CD4-positive, alpha-beta T cell treated with Interleukin-6 for 4 hours (primary cell): Measurements from ENCODE around the gene MAGIX.
A peak's percentile ranks its signal among the peaks of the same experiment; 100 is the strongest.
"Not testable (repeated sequence)": the region's sequence is repeated elsewhere in the genome, so short reads cannot be mapped to it uniquely, and the experiment has no call there.

Experiments
- DNase-seq: peaks from one replicate; pipeline ENCODE4 v3.0.0-alpha.2; 2020; ENCODE audit warnings: mixed read lengths

The MAGIX gene

GRCh38 chrX:49162620-49163019 is at the start of gene MAGIX:
TSS of gene MAGIX (plus strand) at chrX:49162758. CDS start at chrX:49162890, 132 bp downstream.
- no peak for DNase-seq

GRCh38 chrX:49116076-49116475 is 46.5 kb upstream of the MAGIX start:
- DNase-seq, result no peak

- DNase-seq, result no peak
Observed at GRCh38 chrX:49116716-49117115, 45.8 kb upstream of the MAGIX start.

- DNase-seq, result no peak
Observed at GRCh38 chrX:49117581-49117980, 45.0 kb upstream of the MAGIX start.

GRCh38 chrX:49120091-49120490 is 42.5 kb upstream of the MAGIX start:
- no peak for DNase-seq

- no peak for DNase-seq
Observed at GRCh38 chrX:49122499-49122898, 40.1 kb upstream of the MAGIX start.

GRCh38 chrX:49127742-49128258 is 34.8 kb upstream of the MAGIX start:
- DNase-seq, result not testable (repeated sequence)

GRCh38 chrX:49129427-49129826 is 33.1 kb upstream of the MAGIX start:
- no peak for DNase-seq

GRCh38 chrX:49132275-49132674 is 30.3 kb upstream of the MAGIX start:
- not testable (repeated sequence) for DNase-seq

GRCh38 chrX:49133759-49134158 is 28.8 kb upstream of the MAGIX start:
- no peak for DNase-seq

GRCh38 chrX:49137492-49137891 is 25.1 kb upstream of the MAGIX start:
- no peak for DNase-seq

GRCh38 chrX:49139713-49140112 is 22.8 kb upstream of the MAGIX start:
- DNase-seq, result no peak

- peak; percentile 12 for DNase-seq
Observed at GRCh38 chrX:49142264-49142663, 20.3 kb upstream of the MAGIX start.

- not testable (repeated sequence) for DNase-seq
Observed at GRCh38 chrX:49143154-49143553, 19.4 kb upstream of the MAGIX start.

GRCh38 chrX:49147282-49147681 is 15.3 kb upstream of the MAGIX start:
- no peak for DNase-seq

- no peak for DNase-seq
Observed at GRCh38 chrX:49147936-49148335, 14.6 kb upstream of the MAGIX start.

- not testable (repeated sequence) for DNase-seq
Observed at GRCh38 chrX:49148390-49149100, 14.0 kb upstream of the MAGIX start.

GRCh38 chrX:49149291-49149690 is 13.3 kb upstream of the MAGIX start:
- not testable (repeated sequence) for DNase-seq

- no peak for DNase-seq
Observed at GRCh38 chrX:49153467-49153866, 9.1 kb upstream of the MAGIX start.

- DNase-seq, result peak; percentile 60
Observed at GRCh38 chrX:49155243-49155899, 7.2 kb upstream of the MAGIX start.

GRCh38 chrX:49155900-49156837 is 6.4 kb upstream of the MAGIX start:
- peak; percentile 88 for DNase-seq

- DNase-seq, result no peak
Observed at GRCh38 chrX:49157194-49157593, 5.4 kb upstream of the MAGIX start.

GRCh38 chrX:49160908-49161307 is 1.6 kb upstream of the MAGIX start:
- DNase-seq, result no peak
